ENCODE data around the gene KRT32.
"Not testable (repeated sequence)": the region's sequence is repeated elsewhere in the genome, so short reads cannot be mapped to it uniquely, and the experiment has no call there.

Gene KRT32

GRCh38 chr17:41462705-41463104 lies 4.5 kb downstream of the KRT32 start:
- no peak for DNase-seq

- DNase-seq = no peak
Measured at GRCh38 chr17:41457676-41458075, 9.5 kb downstream of the KRT32 start.

DNA sequence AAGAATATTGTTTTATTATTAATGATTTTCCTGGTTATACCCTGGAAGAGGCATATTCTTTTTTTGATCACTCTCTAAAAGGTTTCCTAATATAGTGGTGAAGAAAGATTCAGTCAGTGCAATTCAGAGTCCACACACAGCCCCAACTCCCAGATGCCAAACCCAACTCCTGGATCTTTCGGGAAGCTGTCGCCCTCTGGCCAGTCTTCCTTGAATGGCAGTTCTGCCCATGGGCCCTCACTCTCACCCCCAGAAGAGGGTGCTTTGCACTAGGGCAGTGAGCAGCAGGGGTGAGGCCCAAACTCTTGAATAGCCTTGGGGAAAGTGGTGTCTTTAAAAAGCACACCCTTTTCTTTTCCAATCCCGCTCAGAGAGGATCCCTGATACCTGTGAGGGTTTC lies 11.0 kb downstream of the KRT32 start:
- no peak for DNase-seq

- DNase-seq = no peak
Measured at GRCh38 chr17:41455236-41455635, 11.9 kb downstream of the KRT32 start.

GRCh38 chr17:41453066-41453465 lies 14.1 kb downstream of the KRT32 start:
- no peak for DNase-seq

DNA sequence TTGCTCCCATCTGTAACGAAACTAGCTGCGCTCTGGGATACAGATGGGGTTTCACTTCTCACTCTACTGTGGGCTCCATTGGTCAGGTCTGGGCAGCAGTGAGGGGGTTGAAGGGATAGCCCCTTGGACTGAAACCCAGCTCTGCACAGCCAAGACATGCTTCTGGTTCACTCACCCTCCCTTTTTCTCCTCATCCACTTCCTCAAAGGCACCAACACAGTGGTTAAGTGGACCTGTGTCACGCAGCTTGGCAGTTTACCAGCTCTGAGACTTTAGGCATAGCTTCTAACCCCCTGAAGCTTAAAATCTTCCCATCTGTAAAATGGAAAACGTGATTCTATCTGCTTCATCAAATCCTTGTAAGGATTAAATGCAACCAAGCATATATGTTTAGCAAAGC lies 14.9 kb downstream of the KRT32 start:
- no peak for DNase-seq

DNA sequence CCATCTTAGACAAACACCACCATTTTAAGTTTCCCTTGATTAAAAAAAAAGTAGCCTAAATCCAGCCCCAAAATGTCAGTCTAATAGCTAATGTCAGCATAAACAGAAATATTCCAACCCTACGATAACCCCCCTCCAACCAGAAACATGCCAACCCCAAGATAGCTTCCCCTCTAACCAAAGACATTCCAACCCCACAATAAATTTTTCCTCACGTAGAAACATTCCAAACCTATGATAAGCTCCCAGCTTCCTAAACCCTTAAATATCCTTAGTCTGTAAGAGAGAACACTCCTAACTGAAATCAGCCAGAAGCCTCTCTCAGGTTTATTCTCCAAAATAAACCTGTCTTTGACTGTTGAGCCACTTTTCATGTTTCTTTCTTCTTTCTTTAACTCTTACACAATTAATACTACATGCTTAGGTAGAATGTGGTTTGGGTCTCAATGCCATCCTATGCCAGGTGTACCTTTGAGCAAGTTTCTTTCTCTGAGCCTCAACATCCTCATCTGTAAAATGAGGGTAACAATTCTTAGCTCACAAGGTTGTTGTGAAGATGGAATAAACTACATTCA lies 15.9 kb downstream of the KRT32 start:
- no peak for DNase-seq

GRCh38 chr17:41449008-41449407 lies 18.2 kb downstream of the KRT32 start:
- no peak for DNase-seq

DNA sequence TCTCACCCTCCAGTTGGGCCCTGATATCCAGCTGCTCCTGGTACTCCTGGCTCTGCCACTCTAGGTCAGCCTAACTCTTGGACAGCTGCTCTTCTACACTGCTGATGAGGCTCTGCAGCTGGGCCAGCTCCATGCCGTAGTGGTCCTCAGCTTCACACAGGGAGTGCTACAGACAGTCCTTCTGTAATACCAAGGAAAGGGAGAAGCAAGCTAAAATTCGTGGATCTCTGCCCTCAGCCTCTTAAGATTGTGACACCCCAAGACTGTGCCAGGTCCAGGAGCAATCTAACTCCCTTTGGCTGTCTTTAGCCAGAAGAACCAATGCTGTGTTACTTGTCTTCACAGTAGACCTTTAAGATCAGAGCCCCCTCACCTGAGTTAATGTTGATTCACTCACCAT lies 18.7 kb downstream of the KRT32 start:
- DNase-seq = no peak

- DNase-seq = no peak
Measured at GRCh38 chr17:41446806-41447205, 20.4 kb downstream of the KRT32 start.

DNA sequence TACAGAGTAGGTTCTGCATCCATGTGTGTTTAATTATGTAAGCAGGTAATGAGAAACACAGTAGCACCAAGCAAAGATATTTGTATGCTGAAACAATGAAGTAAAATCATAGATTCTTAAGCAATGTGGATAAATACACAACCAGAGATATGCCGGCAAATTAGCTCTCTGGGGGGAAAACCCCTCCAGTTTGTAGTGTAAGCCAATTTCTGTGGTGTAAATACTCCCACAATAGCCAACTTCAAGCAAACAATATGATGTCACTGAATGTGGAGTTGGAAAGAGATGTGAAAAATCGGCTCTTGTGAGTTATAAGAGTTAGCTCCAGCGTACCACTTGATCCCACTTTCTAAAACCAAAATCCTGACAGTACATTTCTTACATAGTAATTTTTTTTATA lies 22.5 kb downstream of the KRT32 start:
- no peak for DNase-seq

GRCh38 chr17:41444186-41444585 lies 23.0 kb downstream of the KRT32 start:
- no peak for DNase-seq

GRCh38 chr17:41442739-41443138 lies 24.4 kb downstream of the KRT32 start:
- no peak for DNase-seq

- no peak for DNase-seq
Measured at GRCh38 chr17:41440531-41441033, 26.6 kb downstream of the KRT32 start, which contains the start of gene KRT38. Gene KRT38 (minus strand): TSS chr17:41440983. CDS start chr17:41440921, 62 bp downstream.

DNA sequence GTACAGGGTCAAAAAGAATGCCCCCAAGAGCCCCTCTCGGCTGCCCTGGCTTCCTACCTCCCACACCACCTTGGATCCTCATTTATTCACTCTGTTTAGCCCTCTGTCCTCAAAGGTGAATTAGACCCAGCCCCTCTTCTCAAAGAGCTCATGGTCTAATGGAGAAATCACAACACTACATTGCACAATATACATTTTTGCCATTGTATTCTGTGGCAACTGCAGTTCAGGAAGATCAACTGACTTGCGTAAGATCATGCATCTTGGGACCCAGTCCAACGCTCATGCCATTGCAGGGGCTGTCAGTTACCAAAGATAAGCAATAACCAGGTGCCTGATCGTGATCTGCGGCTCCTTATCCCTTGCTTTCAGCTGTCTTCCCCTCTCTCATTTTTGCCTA lies 27.8 kb downstream of the KRT32 start:
- DNase-seq = no peak

GRCh38 chr17:41437769-41438168 lies 29.4 kb downstream of the KRT32 start:
- DNase-seq = no peak

- DNase-seq = no peak
Measured at GRCh38 chr17:41437254-41437653, 29.9 kb downstream of the KRT32 start.

DNA sequence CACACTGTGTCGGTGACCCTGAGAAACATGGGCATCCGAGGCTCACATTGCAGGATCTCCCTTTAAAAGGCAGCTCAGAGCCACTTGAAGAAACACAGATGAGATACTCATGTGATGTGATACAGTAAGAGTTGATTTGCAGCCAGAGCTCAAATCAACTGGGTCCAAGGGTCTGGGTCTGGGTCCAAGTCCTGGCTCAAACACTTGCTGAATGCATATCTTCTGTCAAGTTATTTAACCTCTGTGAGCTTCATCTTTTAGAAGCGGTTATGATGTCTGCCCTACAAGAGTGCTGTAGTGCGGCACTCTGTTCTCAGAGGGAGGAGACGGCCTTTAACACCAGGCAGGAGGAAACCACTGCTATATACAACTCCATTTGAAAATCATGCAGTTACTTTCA lies 32.8 kb downstream of the KRT32 start:
- DNase-seq = no peak

DNA sequence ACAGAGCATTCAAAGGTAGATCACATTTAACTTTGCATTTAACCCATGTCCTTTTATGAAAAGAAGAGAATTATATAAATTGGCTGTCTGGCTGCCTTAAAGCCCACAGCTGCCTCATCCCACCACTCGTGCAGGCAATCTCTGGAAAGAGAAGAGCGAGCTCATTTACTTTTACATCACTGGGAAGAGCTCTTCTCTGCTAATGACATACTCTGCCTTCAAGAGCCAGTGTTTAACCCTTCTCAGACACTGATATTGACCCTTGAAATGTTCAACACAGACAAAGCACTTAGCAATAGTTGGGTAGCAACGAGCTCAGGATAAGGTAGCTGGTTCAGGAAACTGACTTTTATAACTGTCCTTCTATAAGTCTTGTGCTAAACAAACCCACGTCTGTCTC lies 33.2 kb downstream of the KRT32 start:
- DNase-seq = peak; percentile 40

GRCh38 chr17:41433586-41433985 lies 33.6 kb downstream of the KRT32 start:
- no peak for DNase-seq

DNA sequence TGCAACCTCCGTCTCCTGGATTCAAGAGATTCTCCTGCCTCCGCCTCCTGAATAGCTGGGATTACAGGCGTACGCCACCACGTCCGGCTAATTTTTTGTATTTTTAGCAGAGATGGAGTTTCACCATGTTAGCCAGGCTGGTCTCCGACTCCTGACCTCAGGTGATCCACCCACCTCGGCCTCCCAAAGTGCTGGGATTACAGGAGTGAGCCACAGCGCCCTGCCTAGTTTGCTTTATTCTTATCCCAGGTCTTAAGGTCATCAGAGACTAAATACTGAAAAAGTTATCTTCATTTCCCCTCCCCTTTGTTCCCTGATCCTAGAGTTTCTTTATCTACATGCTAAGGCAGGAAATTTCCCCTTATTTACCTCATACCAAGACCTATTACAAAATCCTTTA lies 36.8 kb downstream of the KRT32 start:
- DNase-seq = not testable (repeated sequence)

DNA sequence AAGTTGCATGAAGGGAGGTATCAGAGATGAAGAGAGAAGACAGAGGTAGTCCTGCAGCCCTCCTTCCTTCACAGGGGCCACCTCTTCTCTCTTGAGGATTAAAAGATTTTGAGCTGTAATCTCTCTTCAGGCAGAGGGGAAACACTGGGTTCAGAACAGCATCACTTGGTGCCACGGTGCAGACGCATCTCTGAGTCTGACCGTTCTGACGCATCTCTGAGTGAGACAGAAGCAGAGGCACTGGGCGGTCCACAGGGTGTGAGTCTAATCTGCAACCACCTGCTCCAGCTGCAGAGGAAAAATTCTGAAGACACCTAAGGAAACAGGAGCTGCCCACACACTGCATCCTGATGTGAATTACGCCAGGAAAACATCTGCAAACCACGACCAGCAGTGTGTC lies 37.5 kb downstream of the KRT32 start:
- no peak for DNase-seq

DNA sequence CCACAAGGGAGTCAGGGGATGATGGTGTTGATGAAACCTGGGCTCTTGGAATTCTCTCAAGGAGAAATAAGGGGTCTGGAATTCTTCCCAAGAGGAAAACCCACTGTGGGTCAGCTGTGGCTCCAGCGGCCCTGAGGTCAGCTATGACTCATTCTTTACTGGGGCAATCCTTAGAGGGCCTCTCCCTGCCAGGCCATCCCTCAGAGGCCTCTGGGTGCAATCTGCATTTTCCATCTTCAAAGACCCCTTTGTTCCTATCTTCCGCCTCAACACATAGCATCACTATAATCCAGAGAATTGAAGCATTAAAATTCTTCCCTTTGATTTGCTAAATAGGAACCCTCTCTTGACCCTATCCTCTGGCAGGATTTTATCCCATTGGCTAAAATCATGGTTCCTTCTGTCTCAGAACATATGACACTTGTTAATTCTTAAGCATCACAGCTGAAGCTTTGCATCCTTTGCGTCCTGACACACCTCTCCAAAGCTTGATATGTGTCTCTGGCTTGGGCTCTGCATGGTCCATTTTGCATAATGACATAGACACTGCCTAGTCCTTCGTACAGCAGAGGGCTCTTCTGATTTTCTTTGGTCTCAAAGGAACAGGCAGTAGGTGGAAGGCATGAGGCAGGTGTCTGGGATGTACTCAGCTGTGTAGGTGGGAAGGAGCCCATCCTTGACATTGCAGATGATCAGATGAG lies 38.4 kb downstream of the KRT32 start:
- DNase-seq = no peak

- no peak for DNase-seq
Measured at GRCh38 chr17:41424111-41424635, 43.0 kb downstream of the KRT32 start, which contains the start of gene KRT37. Gene KRT37 (minus strand): TSS chr17:41424585. CDS start chr17:41424523, 62 bp downstream.
